Testis (tissue), 3 donors: ENCODE measurements around the gene RPA1. TPM values are rescaled to one million over a fixed set of nuclear protein-coding genes. Genes with fewer than 3 reads are reported as not detected.

ENCODE experiments used
- DNase-seq: peaks from one replicate; pipeline ENCODE4 v3.0.0-alpha.2; 2019
- H3K27ac ChIP-seq, 2 donors: fragments of 200-600 bp; sonication (generic); one replicate each; pipeline ENCODE4 v1.5.1; 2019
- H3K27me3 ChIP-seq: fragments of 200-600 bp; sonication (generic); one replicate; pipeline ENCODE4 v1.5.1; 2019
- H3K36me3 ChIP-seq: fragments of 200-600 bp; sonication (generic); one replicate; pipeline ENCODE4 v1.5.1; 2017; ENCODE audit warnings: low read depth; ENCODE audit errors: missing control alignments
- H3K4me1 ChIP-seq: fragments of 200-600 bp; sonication (generic); one replicate; pipeline ENCODE4 v1.5.1; 2019
- H3K4me3 ChIP-seq, 2 donors: fragments of 200-600 bp; sonication (generic); one replicate each; pipeline ENCODE4 v1.5.1; 2017 to 2019
- H3K9me3 ChIP-seq: fragments of 200-600 bp; sonication (generic); one replicate; pipeline ENCODE4 v1.5.1; 2017
- POLR2A ChIP-seq: fragments of 450-650 bp; IDR thresholded peaks from one replicate; pipeline ENCODE4 v1.6.1; 2017; ENCODE audit warnings: antibody characterized with exemption, mild to moderate bottlenecking, moderate library complexity
- WGBS, 2 donors: methylation state at CpG; one replicate each; pipeline ENCODE4 v1.1.5; 2018; 5-methylcytosine and 5-hydroxymethylcytosine counted together
- intact Hi-C: fragments of 100-400 bp; cut with DNase I; formaldehyde crosslinking; loops from one replicate; pipeline ENCODE4 v1.15.1; 2023; ENCODE audit warnings: low total_unique reads
- polyA plus RNA-seq: library from polyadenylated mRNA; stranded (reverse); fragments of 350-450 nt; fragmentation: Illumina TruSeq; extraction: RNeasy Lipid Tissue Mini Kit (QIAGEN cat#74804); gene quantifications from one replicate; pipeline ENCODE4 v1.2.3, GENCODE V29; 2014; ENCODE audit warnings: low read depth, low replicate concordance; ENCODE audit not compliant: insufficient read depth
- total RNA-seq, 2 donors: library from RNA; depleted of rRNA; stranded (reverse); fragments of >200 nt; gene quantifications; one replicate each; pipeline ENCODE4 v1.2.3, GENCODE V29; 2016
- TF ChIP-seq, protein P1 (sequence below), 3 experiments: fragments of 450-650 bp in 2 of 3; fragments of 200-600 bp in 1 of 3; sonication (generic) in 1 of 3; IDR thresholded peaks; one replicate each; pipeline ENCODE4 v1.5.1; 2016 to 2019; ENCODE audit warnings: antibody characterized with exemption in 3 of 3, mild to moderate bottlenecking in 2 of 3, moderate library complexity in 1 of 3

The RPA1 gene
- total and polyA plus RNA-seq, 3 donors from 2014 or later, result 31.7 to 52.9 (median 36.4) TPM

DNA sequence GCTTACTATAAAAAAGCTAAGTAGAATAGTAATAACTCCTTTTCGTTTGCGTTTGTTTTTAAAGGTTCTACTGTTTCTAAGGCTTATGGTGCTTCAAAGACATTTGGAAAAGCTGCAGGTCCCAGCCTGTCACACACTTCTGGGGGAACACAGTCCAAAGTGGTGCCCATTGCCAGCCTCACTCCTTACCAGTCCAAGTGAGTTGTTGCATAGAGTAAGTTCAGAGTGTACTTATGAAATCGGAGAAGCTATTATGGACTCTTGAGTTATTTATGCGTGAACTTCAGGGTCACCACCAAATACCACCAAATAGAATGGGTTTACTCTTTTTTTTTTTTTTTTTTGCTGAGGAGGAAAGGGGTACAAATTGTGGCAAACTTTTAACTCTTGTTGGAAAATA lies 45.8 kb downstream of the RPA1 start:
- no peak for TF ChIP-seq POLR2A
- TF ChIP-seq, protein P1, sequence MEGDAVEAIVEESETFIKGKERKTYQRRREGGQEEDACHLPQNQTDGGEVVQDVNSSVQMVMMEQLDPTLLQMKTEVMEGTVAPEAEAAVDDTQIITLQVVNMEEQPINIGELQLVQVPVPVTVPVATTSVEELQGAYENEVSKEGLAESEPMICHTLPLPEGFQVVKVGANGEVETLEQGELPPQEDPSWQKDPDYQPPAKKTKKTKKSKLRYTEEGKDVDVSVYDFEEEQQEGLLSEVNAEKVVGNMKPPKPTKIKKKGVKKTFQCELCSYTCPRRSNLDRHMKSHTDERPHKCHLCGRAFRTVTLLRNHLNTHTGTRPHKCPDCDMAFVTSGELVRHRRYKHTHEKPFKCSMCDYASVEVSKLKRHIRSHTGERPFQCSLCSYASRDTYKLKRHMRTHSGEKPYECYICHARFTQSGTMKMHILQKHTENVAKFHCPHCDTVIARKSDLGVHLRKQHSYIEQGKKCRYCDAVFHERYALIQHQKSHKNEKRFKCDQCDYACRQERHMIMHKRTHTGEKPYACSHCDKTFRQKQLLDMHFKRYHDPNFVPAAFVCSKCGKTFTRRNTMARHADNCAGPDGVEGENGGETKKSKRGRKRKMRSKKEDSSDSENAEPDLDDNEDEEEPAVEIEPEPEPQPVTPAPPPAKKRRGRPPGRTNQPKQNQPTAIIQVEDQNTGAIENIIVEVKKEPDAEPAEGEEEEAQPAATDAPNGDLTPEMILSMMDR (IDR thresholded peaks at IDR 0.05), result no peak
- Histone ChIP-seq H3K27ac (no peak overlapping the region), H3K36me3 (no peaks in the 10 kb centered on the region), H3K4me1 (peaks cover 2% of the 10 kb centered on the region), H3K27me3 (no peaks in the 10 kb centered on the region), H3K4me3 (no peak overlapping the region), H3K9me3 (no peaks in the 10 kb centered on the region)
- 91 to 96% methylated on average over 4 of the region's 4 CpGs for WGBS, 2 donors
- intact Hi-C loops, result no loop called here
- DNase-seq, result no peak

DNA sequence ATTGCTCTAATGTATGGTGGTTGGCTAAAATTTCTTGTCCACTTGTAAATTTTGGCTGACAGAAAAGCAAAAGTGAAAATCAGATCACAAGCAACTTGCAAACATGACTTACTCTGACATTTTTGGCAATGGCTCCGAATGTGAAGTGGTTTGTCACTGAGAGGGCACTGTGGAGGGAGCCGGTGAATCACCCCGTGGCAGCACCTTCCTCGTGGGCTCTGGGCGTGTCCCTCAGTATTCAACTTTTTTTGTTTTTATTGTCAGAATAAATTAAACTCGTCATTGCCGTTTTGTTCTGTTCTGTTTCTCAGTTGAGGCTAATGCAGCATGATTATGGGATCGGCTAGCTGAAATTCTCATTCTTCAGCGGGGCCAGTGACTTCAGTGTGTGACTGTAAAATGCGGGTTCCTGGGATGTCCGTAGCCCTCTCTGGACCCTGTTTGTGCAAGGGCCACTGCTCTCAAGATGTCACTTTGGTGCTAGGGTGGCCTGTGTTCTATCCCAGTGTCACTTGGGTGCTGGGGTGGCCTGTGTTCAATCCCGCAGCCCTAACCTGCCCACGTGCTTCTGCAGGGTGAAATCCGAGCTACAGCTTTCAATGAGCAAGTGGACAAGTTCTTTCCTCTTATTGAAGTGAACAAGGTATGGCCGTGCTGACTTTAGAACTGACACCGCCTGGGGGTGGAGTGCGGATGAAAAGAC lies 48.8 kb downstream of the RPA1 start:
- Histone ChIP-seq H3K9me3 (no peaks in the 10 kb centered on the region), H3K27ac (no peak overlapping the region), H3K27me3 (no peaks in the 10 kb centered on the region), H3K36me3 (no peaks in the 10 kb centered on the region), H3K4me3 (no peak overlapping the region), H3K4me1 (peaks cover 4% of the 10 kb centered on the region)
- WGBS, 2 donors, result 94% methylated on average over 16 to 17 of the region's 17 CpGs
- intact Hi-C loops, result no loop called here
- no peak for DNase-seq
- TF ChIP-seq, protein P1 (IDR thresholded peaks at IDR 0.05), result no peak
- no peak for TF ChIP-seq POLR2A

DNA sequence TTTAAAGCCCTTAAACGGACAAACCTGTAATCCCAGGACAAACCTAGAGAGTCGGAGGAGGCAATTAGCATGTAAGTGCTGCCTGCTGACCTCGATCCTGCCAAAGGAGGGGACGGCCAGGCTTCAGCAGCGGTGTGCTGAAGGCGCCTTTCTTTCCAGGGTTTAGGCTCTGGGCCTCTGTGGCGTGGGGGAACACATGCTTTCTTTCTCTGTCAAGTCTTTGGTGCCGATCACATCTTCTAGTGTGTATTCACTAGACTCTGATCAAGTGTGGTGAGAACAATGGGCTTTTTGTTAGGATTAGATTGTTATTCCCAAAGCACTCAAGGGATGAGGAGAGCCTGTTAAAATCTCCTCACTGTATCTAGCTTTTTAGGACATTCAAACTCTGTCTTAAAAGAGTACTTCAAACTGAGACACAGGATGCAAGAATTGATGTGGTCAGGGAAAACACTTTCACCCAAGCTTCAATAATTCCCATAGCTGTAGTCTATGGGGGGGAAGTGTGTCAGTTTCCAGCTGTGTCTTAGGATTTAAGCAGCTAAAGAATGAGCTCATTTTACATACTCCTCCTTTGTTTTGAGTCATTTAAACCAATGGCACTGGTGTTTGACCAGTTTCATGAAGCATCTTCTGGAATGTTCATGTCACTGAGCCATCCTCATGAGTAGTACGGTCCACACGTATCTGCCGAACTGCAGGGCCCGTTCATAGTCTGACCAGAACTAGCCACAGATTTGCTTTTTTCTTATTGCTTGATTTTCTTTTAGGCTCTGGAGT lies 51.2 kb downstream of the RPA1 start:
- Histone ChIP-seq H3K27me3 (no peaks in the 10 kb centered on the region), H3K4me1 (peaks cover 4% of the 10 kb centered on the region), H3K9me3 (no peaks in the 10 kb centered on the region), H3K4me3 (no peak overlapping the region), H3K36me3 (no peaks in the 10 kb centered on the region), H3K27ac (no peak overlapping the region)
- WGBS, 2 donors, result 77 to 82% methylated on average over 8 to 12 of the region's 12 CpGs
- no peak for TF ChIP-seq POLR2A
- TF ChIP-seq, protein P1 (IDR thresholded peaks at IDR 0.05), result no peak
- intact Hi-C loops, result no loop called here
- DNase-seq, result peak; percentile 30

DNA sequence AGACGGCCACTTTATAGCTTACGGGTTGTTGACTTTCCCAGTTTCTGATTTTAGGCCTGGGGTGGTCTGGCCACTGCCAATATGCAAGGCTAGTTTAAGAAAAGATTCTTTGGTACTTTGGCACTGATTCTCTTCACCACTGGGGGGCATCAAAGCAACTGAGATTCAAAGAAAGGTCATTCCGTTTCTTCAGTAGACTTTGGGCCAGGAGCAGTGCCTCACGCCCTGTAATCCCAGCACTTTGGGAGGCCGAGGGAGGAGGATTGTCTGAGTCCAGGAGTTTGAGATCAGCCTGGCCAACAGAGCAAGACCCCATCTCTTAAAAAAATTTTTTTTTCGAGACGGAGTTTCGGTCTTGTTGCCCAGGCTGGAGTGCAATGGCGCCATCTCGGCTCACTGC lies 53.0 kb downstream of the RPA1 start:
- 72 to 82% methylated on average over 10 of the region's 10 CpGs for WGBS, 2 donors
- intact Hi-C loops, result no loop called here
- no peak for TF ChIP-seq POLR2A
- TF ChIP-seq, protein P1 (IDR thresholded peaks at IDR 0.05), result peak; percentile 13 to 39 (median 18)
- Histone ChIP-seq H3K4me3 (no peak overlapping the region), H3K36me3 (no peaks in the 10 kb centered on the region), H3K4me1 (peaks cover 4% of the 10 kb centered on the region), H3K27me3 (no peaks in the 10 kb centered on the region), H3K9me3 (no peaks in the 10 kb centered on the region), H3K27ac (no peak overlapping the region)
- peak; percentile 25 for DNase-seq
